WTC11 (cell line): ENCODE results near the gene EYS.
"Not testable (repeated sequence)": the region's sequence is repeated elsewhere in the genome, so short reads cannot be mapped to it uniquely, and the experiment has no call there.

Source experiments
- CREB1 ChIP-seq: sonication (generic); formaldehyde crosslinking; IDR thresholded peaks from 2 replicates; pipeline ENCODE4 v1.8.0; 2023; ENCODE audit warnings: mild to moderate bottlenecking, missing genetic modification reagents
- CTCF ChIP-seq: fragments of 200-600 bp; IDR thresholded peaks from 2 replicates; pipeline ENCODE4 v1.8.0; 2022; ENCODE audit warnings: antibody characterized with exemption
- E2F4 ChIP-seq: sonication (generic); formaldehyde crosslinking; IDR thresholded peaks from 2 replicates; pipeline ENCODE4 v1.8.1; 2022; ENCODE audit warnings: low read depth, mild to moderate bottlenecking, moderate library complexity, missing genetic modification reagents, borderline replicate concordance
- ERG ChIP-seq: fragments of 250-450 bp; sonication (Bioruptor Pico); IDR thresholded peaks from 2 replicates; pipeline ENCODE4 v1.8.0; 2021; ENCODE audit warnings: mild to moderate bottlenecking
- ESRRA ChIP-seq: sonication (generic); formaldehyde crosslinking; IDR thresholded peaks from 2 replicates; pipeline ENCODE4 v1.8.1; 2022; ENCODE audit warnings: mild to moderate bottlenecking, missing genetic modification reagents, borderline replicate concordance
- MAX ChIP-seq: sonication (generic); formaldehyde crosslinking; IDR thresholded peaks from 2 replicates; pipeline ENCODE4 v1.8.0; 2022; ENCODE audit warnings: mild to moderate bottlenecking, missing genetic modification reagents
- MLX ChIP-seq: sonication (generic); formaldehyde crosslinking; IDR thresholded peaks from 2 replicates; pipeline ENCODE4 v1.8.1; 2023; ENCODE audit warnings: mild to moderate bottlenecking, missing genetic modification reagents, moderate library complexity
- NFYB ChIP-seq: sonication (generic); formaldehyde crosslinking; conservative IDR thresholded peaks from 2 replicates; pipeline ENCODE4 v1.8.0; 2022; ENCODE audit warnings: low read depth, missing genetic modification reagents
- SP1 ChIP-seq: sonication (generic); formaldehyde crosslinking; conservative IDR thresholded peaks from 2 replicates; pipeline ENCODE4 v1.8.1; 2022; ENCODE audit warnings: missing genetic modification reagents
- USF2 ChIP-seq: sonication (generic); formaldehyde crosslinking; IDR thresholded peaks from 2 replicates; pipeline ENCODE4 v1.8.1; 2023; ENCODE audit warnings: mild to moderate bottlenecking, missing genetic modification reagents, moderate library complexity

- not testable (repeated sequence) for TF ChIP-seq CREB1; E2F4 (CRISPR knock-in tag); ESRRA; NFYB; CTCF; ERG (CRISPR knock-in tag); USF2 (CRISPR knock-in tag); SP1; MAX (CRISPR knock-in tag); MLX (CRISPR knock-in tag)
These were observed 704.1 kb downstream of the EYS start for GRCh38 chr6:65002882-65003281.
